Right lobe of liver (tissue), 4 donors: ENCODE data around the gene BEND5.

Source experiments
- CTCF ChIP-seq, 4 donors: fragments of 200-600 bp in 3 of 4; fragments of 450-650 bp in 1 of 4; IDR thresholded peaks; one replicate each; pipeline versions ENCODE4 v1.5.1 to v1.8.0; 2016 to 2022; ENCODE audit warnings: antibody characterized with exemption in 4 of 4, mild to moderate bottlenecking in 2 of 4
- POLR2A ChIP-seq: fragments of 450-650 bp; IDR thresholded peaks from one replicate; pipeline ENCODE4 v1.6.1; 2017; ENCODE audit warnings: antibody characterized with exemption, mild to moderate bottlenecking
- donor health status: DM: no; HTN: no; CAD: no.
- donor health status: DM: no; HTN: no; CAD: no.
- donor health status: DM: no; HTN: yes; CAD: no.

GRCh38 chr1:48771561-48771960, 5.1 kb downstream of the BEND5 start:
- TF ChIP-seq CTCF (IDR thresholded peaks at IDR 0.05) (no peak), POLR2A (no peak)
